Cardiac septum (tissue), 1 donor: ENCODE results near the gene MUC5B. TPM values are rescaled to one million over a fixed set of nuclear protein-coding genes. Genes with fewer than 3 reads are reported as not detected.
"Not testable (repeated sequence)": the region's sequence is repeated elsewhere in the genome, so short reads cannot be mapped to it uniquely, and the experiment has no call there.

ENCODE experiments used
- DNase-seq: peaks from one replicate; pipeline ENCODE4 v3.0.0-alpha.2; 2020; ENCODE audit warnings: low spot score
- intact Hi-C: fragments of 100-400 bp; cut with DNase I; formaldehyde crosslinking; loops from one replicate; pipeline ENCODE4 v1.14.0; 2022
- long read RNA-seq: library from polyadenylated mRNA; unstranded; transcript quantifications from one replicate; pipeline ENCODE4 v2.0.0, GENCODE V29; 2021
- total RNA-seq: library from RNA; stranded (reverse); fragmentation: NEBNext Ultra II Directional; extraction: Animal tissue kit (Norgen Biotek cat#: 25700); gene quantifications from one replicate; pipeline ENCODE4 v1.2.1, GENCODE V29; 2021
- donor health status: DM: no; HTN: no; CAD: no.

MUC5B gene, protein sequence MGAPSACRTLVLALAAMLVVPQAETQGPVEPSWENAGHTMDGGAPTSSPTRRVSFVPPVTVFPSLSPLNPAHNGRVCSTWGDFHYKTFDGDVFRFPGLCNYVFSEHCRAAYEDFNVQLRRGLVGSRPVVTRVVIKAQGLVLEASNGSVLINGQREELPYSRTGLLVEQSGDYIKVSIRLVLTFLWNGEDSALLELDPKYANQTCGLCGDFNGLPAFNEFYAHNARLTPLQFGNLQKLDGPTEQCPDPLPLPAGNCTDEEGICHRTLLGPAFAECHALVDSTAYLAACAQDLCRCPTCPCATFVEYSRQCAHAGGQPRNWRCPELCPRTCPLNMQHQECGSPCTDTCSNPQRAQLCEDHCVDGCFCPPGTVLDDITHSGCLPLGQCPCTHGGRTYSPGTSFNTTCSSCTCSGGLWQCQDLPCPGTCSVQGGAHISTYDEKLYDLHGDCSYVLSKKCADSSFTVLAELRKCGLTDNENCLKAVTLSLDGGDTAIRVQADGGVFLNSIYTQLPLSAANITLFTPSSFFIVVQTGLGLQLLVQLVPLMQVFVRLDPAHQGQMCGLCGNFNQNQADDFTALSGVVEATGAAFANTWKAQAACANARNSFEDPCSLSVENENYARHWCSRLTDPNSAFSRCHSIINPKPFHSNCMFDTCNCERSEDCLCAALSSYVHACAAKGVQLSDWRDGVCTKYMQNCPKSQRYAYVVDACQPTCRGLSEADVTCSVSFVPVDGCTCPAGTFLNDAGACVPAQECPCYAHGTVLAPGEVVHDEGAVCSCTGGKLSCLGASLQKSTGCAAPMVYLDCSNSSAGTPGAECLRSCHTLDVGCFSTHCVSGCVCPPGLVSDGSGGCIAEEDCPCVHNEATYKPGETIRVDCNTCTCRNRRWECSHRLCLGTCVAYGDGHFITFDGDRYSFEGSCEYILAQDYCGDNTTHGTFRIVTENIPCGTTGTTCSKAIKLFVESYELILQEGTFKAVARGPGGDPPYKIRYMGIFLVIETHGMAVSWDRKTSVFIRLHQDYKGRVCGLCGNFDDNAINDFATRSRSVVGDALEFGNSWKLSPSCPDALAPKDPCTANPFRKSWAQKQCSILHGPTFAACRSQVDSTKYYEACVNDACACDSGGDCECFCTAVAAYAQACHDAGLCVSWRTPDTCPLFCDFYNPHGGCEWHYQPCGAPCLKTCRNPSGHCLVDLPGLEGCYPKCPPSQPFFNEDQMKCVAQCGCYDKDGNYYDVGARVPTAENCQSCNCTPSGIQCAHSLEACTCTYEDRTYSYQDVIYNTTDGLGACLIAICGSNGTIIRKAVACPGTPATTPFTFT (N-terminal part only)
- total RNA-seq, result not detected
- long read RNA-seq, result 0 reads

DNA sequence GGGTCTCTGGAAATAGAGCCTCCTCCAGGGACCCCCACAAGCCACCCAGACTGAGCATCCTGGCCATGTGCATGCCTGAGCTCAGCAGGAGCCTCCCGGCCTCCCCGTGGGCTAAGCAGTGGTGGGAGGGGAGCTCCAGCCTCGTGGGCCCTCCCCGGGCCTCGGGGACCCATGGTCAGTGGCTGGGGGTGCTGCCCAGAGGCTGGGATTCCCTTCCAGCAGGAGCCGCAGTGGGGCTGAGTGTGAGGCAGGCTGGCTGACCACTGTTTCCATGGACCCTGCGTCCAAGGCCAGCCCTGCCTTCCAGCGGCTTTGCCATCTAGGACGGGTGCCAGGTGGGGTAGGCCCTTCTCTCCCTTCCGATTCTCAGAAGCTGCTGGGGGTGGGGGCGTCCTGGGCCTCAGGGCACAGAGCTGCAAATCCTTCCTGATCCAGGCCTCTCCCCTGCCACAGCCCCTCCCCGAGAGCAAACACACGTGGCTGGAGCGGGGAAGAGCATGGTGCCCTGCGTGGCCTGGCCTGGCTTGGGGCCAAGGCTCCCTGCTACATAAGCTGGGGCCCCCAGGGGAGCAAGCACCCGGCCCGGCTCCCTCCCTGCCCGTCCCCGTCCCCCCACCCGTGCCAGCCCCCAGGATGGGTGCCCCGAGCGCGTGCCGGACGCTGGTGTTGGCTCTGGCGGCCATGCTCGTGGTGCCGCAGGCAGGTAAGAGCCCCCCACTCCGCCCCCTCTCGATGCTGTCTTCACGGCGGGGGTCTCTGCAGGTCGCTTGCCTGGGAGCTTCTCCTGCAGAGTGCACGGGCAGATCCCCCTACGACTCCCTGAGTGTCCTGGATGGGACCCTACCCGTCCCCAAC is at the start of gene MUC5B:
TSS of gene MUC5B (plus strand) at position 576 of the 855 bp plus-strand sequence. CDS start at position 634, 58 bp downstream.
- peak; percentile 61 for DNase-seq
- intact Hi-C loops, result no loop called here

DNA sequence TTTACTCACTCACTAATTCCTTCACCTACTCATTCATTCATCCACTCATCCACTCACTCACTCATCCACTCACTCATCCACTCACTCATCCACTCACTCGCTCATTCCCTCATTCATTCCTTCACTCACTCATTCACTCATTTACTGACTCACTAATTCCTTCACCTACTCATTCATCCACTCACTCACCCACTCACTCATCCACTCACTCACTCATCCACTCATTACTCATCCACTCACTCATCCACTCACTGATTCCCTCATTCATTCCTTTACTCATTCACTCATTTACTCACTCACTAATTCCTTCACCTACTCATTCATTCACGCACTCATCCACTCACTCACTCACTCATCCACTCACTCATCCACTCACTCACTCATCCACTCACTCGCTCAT is 49.5 kb upstream of the MUC5B start:
- intact Hi-C loops, DNase-seq: not testable (repeated sequence)

DNA sequence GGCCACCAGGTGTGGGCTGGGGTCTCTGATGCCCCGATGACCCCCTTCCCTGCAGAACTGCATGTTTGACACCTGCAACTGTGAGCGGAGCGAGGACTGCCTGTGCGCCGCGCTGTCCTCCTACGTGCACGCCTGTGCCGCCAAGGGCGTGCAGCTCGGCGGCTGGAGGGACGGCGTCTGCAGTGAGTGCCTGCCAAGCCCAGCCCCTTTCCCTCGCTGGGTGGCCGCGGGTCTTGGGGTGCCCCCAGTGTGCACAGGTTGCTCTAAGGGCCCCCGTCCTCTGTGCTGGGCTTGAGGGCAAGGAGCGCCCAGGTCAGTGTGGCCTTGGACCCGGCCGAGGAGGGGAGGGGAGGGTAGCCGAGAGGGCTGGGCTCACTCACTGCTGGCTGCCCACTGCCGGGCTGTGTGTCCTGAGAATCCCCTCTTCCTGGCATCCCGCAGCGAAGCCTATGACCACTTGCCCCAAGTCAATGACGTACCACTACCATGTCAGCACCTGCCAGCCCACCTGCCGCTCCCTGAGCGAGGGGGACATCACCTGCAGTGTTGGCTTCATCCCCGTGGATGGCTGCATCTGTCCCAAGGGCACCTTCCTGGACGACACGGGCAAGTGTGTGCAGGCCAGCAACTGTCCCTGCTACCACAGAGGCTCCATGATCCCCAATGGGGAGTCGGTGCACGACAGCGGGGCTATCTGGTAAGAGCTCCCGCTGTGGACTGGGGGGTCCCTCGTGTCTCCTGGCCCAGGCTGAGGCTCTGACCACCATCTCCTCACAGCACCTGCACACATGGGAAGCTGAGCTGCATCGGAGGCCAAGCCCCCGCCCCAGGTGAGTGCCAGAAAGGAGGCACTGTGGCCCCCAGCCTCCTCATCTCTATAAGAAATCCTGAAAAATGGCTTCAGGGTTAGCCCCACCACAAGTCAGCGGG is 48.2 kb upstream of the MUC5B start:
- intact Hi-C loops, result no loop called here
- no peak for DNase-seq

DNA sequence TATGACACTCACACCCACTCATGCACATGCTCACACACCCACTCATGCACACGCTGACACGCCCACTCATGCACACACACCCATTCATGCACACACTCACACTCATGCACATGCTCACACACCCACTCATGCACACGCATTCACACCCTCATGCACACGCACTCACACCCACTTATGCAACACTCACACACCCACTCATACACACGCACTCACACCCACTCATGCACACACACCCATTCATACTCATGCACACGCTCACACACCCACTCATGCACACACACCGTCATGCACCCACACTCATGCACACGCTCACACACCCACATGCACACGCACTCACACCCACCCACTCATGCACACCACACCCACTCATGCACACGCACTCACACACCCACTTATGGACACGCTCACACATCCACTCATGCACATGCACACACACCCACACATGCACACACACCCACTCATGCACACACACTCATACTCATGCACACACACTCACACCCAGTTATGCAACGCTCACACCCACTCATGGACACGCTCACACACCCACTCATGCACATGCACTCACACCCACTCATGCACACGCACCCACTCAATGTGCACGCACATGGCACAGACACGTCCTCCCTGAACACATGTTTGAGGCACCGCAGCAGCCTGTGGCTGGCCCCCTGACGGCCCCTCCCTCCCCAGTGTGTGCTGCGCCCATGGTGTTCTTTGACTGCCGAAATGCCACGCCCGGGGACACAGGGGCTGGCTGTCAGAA is 47.2 kb upstream of the MUC5B start:
- intact Hi-C loops, result no loop called here
- no peak for DNase-seq

DNA sequence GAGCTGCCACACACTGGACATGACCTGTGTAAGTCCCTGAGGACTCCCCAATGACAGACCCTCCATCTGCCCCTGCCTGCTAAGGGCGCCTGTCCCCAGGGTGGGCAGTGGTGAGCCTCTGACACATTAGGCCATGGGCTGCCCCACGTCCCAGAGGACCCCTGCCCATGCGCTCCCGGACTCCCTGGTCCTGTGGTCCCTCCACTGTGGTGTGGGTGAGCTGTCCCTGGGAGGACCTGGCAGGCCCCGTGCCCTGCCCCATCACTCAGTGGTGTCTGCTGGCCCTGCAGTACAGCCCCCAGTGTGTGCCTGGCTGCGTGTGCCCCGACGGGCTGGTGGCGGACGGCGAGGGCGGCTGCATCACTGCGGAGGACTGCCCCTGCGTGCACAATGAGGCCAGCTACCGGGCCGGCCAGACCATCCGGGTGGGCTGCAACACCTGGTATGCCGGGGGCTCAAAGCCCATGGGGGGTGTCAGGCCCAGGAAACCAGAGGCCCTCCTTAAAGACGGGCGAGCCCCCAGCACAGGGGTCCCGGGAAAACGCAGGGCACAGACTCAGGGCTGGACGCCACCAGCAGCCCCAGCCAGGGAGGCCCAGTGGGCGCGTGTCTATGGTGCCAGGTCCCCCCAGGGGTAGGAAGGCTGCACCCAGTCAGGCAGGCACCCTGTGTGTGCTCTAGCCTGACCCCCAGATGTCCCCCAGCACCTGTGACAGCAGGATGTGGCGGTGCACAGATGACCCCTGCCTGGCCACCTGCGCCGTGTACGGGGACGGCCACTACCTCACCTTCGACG is 46.4 kb upstream of the MUC5B start:
- DNase-seq, result no peak
- intact Hi-C loops, result no loop called here

DNA sequence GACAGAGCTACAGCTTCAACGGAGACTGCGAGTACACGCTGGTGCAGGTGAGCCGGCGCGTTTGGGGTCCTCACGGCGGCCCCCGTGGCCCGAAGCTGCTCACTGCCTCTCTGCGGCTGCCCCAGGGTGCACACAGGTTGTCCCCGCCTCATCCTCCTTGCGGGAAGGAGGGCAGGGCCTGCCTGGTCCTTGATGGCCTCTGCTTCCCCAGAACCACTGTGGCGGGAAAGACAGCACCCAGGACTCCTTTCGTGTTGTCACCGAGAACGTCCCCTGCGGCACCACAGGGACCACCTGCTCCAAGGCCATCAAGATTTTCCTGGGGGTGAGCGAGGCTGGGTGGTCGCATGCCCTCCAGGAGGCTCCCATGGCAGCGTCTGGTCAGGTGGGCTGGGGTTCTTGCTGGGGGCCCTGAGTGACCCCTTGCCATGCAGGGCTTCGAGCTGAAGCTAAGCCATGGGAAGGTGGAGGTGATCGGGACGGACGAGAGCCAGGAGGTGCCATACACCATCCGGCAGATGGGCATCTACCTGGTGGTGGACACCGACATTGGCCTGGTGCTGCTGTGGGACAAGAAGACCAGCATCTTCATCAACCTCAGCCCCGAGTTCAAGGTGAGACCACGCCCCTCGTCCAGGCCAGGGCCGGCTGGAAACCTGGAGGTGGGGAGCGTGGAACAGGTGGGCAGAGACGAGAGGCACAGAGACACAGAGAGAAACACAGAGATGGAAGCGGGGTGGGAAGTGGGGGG is 45.7 kb upstream of the MUC5B start:
- intact Hi-C loops, result no loop called here
- DNase-seq, result no peak

DNA sequence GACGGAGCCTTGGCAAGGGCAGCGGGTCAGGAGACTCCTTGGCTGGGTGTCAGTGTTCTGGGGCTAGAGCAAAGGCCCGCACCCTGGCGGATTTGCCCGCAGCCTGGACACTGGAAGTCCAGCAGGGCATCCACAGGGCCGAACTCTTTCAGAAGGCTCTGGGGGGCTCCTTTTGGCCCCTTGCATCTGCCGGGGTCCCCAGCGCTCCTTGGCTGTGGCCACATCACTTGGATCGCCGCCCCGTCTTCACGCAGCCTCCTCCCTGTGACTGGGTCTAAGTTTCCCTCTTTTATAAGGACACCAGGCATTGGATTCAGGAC is 45.1 kb upstream of the MUC5B start:
- intact Hi-C loops, result no loop called here
- DNase-seq, result no peak

DNA sequence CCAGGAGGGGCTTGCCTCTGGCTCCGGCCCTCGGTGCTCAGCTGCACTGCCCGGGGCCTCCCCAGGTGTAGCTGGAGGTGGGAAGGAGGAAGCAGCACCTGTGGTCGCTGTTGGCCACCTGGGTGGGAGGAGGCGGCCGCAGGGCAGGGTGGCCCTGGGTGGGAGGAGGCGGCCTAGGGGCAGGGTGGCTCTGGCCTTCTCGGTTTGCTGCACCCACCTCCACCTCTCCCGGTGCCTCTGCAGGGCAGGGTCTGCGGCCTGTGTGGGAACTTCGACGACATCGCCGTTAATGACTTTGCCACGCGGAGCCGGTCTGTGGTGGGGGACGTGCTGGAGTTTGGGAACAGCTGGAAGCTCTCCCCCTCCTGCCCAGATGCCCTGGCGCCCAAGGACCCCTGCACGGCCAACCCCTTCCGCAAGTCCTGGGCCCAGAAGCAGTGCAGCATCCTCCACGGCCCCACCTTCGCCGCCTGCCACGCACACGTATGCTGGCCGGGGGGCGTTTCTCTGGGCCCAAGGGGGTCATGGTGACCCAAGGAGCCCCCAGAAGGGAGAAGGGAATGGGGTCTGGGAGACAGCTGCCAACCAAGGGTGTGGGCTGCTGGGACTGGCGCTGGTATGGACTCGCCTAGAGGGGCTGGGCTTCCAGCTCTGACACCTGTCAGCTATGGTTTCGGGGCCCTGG is 44.5 kb upstream of the MUC5B start:
- DNase-seq, result no peak
- intact Hi-C loops, result no loop called here

DNA sequence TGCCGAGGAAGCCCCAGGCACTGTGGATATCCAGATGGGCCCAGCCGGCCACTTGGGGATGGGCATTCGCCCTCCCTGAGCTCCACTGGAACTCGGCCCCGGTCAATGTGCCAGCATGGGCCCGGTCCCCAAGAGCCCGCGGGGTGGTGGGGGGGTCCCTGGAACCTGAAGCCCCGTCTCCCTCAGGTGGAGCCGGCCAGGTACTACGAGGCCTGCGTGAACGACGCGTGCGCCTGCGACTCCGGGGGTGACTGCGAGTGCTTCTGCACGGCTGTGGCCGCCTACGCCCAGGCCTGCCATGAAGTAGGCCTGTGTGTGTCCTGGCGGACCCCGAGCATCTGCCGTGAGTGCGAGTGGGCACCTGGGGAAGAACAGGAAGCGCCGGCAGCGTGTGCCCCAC is 44.0 kb upstream of the MUC5B start:
- intact Hi-C loops, result no loop called here

DNA sequence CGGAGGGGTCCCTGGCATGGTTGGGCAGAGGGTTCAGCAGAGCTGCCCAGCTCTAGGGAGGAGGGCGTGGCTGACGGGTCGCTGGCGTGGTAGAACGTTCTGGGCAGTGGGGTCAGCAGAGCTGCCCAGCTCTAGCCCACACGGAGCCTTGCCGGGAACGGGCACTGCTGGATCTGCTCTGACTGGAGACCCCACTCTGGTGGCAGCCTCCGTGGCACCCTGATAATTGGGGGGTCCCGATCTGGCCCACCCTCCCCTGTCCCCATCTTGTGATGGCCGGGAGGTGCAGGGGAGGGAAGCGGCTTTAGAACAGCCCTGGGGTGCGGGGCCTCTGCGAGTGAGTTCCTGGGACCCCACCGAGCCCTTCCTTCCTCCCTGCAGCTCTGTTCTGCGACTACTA is 43.2 kb upstream of the MUC5B start:
- no peak for DNase-seq
- intact Hi-C loops, result loop anchor here (10.0 kb wide), 1 partner anchor 165 kb away; no protein-coding TSS in a partner anchor

More for the DNA sequence above, 44.0 kb upstream of the MUC5B start:
- no peak for DNase-seq

DNA sequence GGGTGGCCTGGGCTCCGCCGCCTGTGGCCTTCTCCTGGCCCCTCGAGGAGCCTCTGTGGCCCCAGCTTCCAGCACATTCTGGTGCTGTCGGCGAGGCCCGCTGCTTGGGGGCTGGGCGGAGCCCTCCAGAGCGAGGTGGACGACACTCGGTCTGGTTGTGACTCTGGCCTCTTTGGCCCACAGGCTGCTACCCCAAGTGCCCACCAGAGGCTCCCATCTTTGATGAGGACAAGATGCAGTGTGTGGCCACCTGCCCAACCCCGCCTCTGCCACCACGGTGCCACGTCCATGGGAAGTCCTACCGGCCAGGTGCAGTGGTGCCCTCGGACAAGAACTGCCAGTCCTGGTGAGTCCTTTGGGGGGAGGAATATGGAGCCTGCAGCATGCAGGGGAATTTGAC is 42.7 kb upstream of the MUC5B start:
- intact Hi-C loops, result loop anchor here (10.0 kb wide), 1 partner anchor 165 kb away; no protein-coding TSS in a partner anchor
- no peak for DNase-seq

DNA sequence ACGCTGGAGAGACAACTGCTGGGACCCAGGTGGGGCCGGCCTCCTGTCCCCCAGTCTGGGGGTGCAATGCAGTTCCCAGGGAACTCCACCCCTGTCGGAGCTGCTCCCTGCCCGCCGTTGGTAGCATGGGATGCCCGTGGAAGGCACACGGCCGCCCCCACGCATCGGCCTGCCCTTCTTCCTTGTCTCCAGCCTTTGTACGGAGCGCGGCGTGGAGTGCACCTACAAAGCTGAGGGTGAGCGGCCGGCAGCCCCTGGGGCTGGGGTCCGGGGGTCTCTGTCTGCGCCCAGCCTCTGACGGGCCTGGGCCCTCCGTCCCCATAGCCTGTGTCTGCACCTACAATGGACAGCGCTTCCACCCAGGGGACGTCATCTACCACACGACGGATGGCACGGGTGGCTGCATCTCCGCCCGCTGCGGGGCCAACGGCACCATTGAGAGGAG is 41.9 kb upstream of the MUC5B start:
- no peak for DNase-seq
- intact Hi-C loops, result loop anchor here (10.0 kb wide), 1 partner anchor 166 kb away; no protein-coding TSS in a partner anchor

DNA sequence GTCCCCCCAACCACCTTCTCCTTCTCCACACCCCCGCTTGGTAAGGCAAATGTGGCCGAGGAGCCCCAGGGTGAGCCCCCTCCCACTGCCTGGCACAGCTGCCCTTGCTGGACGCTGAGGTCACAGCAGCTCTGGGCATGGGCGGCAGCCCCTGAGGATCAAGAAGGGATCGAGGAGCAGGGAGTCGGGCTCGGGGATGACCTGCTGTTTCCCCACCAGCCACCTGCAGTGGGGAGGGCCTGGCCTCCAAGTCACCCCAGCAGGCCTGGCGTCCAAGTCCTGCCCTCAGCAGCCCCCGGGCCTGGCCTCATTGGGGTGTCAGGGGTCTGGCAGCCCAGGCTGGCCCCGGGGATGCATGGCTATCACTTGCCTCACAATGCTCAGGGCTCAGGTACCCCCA is 41.4 kb upstream of the MUC5B start:
- intact Hi-C loops, result loop anchor here (10.0 kb wide), 1 partner anchor 167 kb away; no protein-coding TSS in a partner anchor
- no peak for DNase-seq

DNA sequence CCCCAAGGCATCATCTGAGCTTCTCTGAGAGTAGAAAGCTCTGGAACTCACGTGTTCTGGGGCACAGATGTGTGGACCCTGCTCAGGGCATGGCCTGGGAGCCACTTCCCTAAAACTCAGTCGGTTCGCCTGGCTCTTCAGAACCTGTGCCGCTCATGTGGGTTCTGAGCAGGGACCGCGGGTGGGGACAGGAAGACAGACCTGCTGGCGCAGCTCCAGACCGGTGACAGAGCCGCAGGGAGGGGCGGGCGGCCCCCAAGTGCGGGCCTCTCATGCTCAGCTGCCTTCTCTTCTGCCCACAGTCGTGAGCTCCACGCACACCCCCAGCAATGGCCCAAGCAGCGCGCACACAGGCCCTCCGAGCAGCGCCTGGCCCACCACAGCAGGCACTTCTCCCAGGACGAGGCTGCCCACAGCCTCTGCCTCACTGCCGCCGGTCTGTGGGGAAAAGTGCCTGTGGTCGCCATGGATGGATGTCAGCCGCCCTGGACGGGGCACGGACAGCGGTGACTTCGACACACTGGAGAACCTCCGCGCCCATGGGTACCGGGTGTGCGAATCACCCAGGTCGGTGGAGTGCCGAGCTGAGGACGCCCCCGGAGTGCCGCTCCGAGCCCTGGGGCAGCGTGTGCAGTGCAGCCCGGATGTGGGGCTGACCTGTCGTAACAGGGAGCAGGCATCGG is 40.9 kb upstream of the MUC5B start:
- no peak for DNase-seq
- intact Hi-C loops, result loop anchor here (10.0 kb wide), 1 partner anchor 167 kb away; no protein-coding TSS in a partner anchor
